Choroid plexus epithelial cell (primary cell): ENCODE data around the gene FAM50B.
A peak's percentile ranks its signal among the peaks of the same experiment; 100 is the strongest.

Source experiments
- DNase-seq: peaks from one replicate; pipeline ENCODE4 v3.0.0-alpha.2; 2010; ENCODE audit warnings: low read depth
- H3K4me3 ChIP-seq: 2 replicates; pipeline ENCODE4 v1.5.1; 2011; ENCODE audit warnings: low read depth, mild to moderate bottlenecking, control low read depth, low read length, moderate library complexity
- CTCF ChIP-seq: conservative IDR thresholded peaks from 2 replicates; pipeline ENCODE4 v1.5.1; 2011; ENCODE audit warnings: low read depth, mild to moderate bottlenecking, control low read depth, inconsistent platforms, low read length, moderate library complexity

Gene FAM50B

GRCh38 chr6:3848925-3849605 is at the start of gene FAM50B:
Gene FAM50B, plus strand, starts transcription at chr6:3849373. Its CDS starts 439 bp downstream, at chr6:3849812.
- peak within 1 kb of the TSS; percentile 67 for H3K4me3 ChIP-seq
- DNase-seq: peak; percentile 92
- peak; percentile 84 for TF ChIP-seq CTCF

DNA sequence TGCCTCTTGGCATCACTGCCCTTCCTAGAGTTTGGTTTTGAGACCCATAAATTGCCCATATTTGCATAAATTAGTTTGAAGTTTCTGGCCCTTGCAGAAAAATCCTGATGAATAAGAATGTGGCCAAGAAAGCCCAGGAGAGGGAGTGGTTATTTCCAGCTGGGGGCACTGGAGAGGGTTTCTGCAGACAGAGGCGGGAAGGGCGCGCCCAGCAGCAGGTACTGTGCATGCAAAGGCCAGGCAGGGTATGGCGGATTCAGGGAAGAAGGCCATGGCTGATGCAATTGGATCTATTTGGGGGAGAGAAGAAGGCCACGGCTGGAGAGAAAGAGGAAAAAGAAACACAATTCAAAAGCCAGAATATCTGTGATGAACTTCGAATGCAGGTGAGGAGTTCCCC is 49.5 kb upstream of the FAM50B start:
- TF ChIP-seq CTCF: no peak
- DNase-seq: no peak
- no peak overlapping the region for H3K4me3 ChIP-seq

DNA sequence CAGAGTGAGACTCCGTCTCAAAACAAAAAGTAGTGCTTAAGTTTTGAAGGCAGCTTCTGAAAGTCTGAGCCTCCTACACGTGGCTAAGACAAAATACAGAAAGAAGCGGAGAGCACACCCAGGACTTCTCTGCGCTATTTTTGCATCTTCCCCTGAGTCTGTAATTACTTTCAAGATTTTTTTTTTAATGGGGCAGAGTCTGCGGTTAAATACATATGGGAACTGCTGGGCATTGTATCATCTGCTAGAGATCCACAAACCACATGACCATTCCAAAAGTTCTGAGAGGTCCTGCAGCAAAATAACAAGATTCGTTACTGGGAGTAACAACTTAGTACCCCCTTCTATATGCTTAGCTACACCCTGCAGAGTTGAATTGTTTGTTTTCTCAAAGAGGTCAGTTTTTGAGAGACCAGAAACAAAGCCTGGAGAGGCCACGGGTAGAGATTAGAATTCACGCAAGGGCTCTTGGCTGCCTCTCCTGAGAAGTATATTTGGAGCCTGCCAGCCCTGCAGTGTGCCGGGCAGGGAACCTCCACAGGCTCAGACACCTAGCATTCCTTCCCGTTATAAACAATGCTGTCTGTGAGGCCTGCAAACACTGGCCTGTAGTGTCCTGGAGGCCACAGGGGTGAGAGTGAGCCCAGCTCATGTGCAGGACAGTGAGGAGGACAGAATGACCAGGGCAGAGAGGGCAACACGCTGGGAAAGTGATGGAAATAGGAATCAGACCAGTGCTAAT is 48.2 kb upstream of the FAM50B start:
- TF ChIP-seq CTCF: no peak
- H3K4me3 ChIP-seq: no peak overlapping the region
- DNase-seq: peak; percentile 65

GRCh38 chr6:3801960-3802359 is 47.2 kb upstream of the FAM50B start:
- no peak for DNase-seq
- no peak for TF ChIP-seq CTCF
- H3K4me3 ChIP-seq: no peak overlapping the region

DNA sequence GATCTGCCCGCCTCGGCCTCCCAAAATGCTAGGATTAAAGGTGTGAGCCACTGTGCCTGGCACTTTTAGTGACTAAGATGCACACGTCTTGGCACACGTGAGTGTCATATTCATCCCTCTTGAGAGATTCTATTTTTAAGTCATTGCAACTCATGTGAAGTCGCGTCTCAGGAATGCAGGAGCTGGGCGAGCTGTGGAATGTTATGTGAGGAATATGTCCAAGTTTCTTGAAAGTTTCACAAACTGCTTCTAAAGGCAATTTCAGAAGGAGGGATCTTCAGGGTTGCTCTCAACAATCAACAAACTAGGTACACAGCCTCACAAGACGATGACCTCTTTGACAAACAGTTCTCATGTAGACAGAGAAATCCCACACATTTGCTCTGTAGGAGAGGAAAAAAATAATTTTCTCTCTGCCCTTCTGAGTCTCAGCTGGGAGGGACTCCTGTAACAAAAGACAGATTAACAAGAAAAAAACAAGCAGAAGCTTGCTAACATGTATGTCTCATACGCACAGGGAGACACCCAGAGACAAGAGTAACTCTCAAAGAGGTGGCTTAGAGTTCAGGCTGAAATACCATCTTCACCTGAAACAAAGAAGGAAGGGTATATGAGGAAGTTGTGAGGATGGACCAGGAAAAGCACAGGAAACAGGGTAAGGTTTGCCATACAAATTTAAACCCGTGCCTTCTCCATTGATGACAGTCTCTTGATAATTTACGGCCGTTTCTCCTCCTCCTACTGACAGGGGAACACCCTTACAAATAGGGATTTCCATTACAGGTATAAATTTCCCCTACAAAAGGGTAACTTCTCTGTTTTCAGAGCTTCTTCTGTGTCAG is 45.3 kb upstream of the FAM50B start:
- TF ChIP-seq CTCF: no peak
- no peak overlapping the region for H3K4me3 ChIP-seq
- peak; percentile 94 for DNase-seq

GRCh38 chr6:3804964-3805363 is 44.2 kb upstream of the FAM50B start:
- no peak for TF ChIP-seq CTCF
- no peak overlapping the region for H3K4me3 ChIP-seq
- DNase-seq: no peak
